GM21737 (cell line): ENCODE results near the gene CALU.

Experiments used
- ATAC-seq: cut with Tn5 transposase; IDR thresholded peaks from one replicate; pipeline ENCODE4 v1.9.1; 2021; ENCODE audit warnings: mild to moderate bottlenecking, moderate library complexity; ENCODE audit not compliant: unreplicated experiment

Gene CALU

GRCh38 chr7:128744366-128744905 lies 5.3 kb downstream of the CALU start:
- ATAC-seq: no peak

- ATAC-seq: no peak
These were observed 6.5 kb downstream of the CALU start for GRCh38 chr7:128745706-128746105.

GRCh38 chr7:128747327-128748079 lies 8.3 kb downstream of the CALU start:
- no peak for ATAC-seq

GRCh38 chr7:128752251-128752650 lies 13.1 kb downstream of the CALU start:
- ATAC-seq: no peak

GRCh38 chr7:128755075-128755818 lies 16.1 kb downstream of the CALU start:
- ATAC-seq: no peak

- no peak for ATAC-seq
These were observed 16.8 kb downstream of the CALU start for GRCh38 chr7:128755819-128756476.

GRCh38 chr7:128757203-128757602 lies 18.0 kb downstream of the CALU start:
- no peak for ATAC-seq

- ATAC-seq: no peak
These were observed 19.4 kb downstream of the CALU start for GRCh38 chr7:128758553-128758952.

- ATAC-seq: no peak
These were observed 20.1 kb downstream of the CALU start for GRCh38 chr7:128759242-128759641.

- ATAC-seq: no peak
These were observed 24.4 kb downstream of the CALU start for GRCh38 chr7:128763541-128763940.

- ATAC-seq: no peak
These were observed 28.4 kb downstream of the CALU start for GRCh38 chr7:128767475-128768110.

- no peak for ATAC-seq
These were observed 31.1 kb downstream of the CALU start for GRCh38 chr7:128770233-128770632.

GRCh38 chr7:128773604-128774003 lies 34.4 kb downstream of the CALU start:
- ATAC-seq: no peak

GRCh38 chr7:128774029-128774689 lies 35.0 kb downstream of the CALU start:
- ATAC-seq: no peak

- ATAC-seq: no peak
These were observed 35.8 kb downstream of the CALU start for GRCh38 chr7:128774921-128775320.

- no peak for ATAC-seq
These were observed 36.8 kb downstream of the CALU start, which contains the start of gene OPN1SW for GRCh38 chr7:128775744-128776474. Gene OPN1SW, minus strand, starts transcription at chr7:128775794. Its CDS starts 13 bp downstream, at chr7:128775781.

- ATAC-seq: no peak
These were observed 38.3 kb downstream of the CALU start for GRCh38 chr7:128777156-128778123.

- no peak for ATAC-seq
These were observed 39.8 kb downstream of the CALU start for GRCh38 chr7:128778946-128779345.

- no peak for ATAC-seq
These were observed 42.0 kb downstream of the CALU start for GRCh38 chr7:128781126-128781525.
